ENCODE measurements around the gene ENO3.

DNA sequence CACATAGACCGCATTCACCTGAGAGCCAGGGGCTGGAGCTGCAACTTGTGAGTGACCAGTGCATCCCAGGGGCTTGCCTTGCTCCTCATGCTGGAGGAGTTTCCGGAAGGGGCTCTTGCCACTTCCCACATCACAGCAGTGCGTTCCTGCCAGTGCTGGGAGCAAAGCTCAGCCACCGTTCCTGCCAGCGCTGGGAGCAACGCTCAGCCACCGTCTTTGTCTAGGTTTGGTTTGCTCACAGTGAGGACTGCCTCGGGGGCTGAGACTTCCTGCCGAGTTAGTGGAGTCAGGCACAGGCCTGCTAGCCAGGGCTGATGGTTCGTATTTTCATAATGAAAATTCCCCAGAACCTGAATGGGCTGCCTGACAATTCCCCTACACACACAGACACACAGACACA, 42.6 kb upstream of the ENO3 start:
- no peak for TF ChIP-seq POLR2A (IDR thresholded peaks at IDR 0.05; ENCODE audit: low read length)
- TF ChIP-seq GATA1 (IDR thresholded peaks at IDR 0.05; ENCODE audit: low read depth, low read length) = no peak
